GM21576 (cell line): ENCODE results near the gene TNFAIP1.
"Not testable (repeated sequence)": the region's sequence is repeated elsewhere in the genome, so short reads cannot be mapped to it uniquely, and the experiment has no call there.

Experiments
- ATAC-seq: cut with Tn5 transposase; IDR thresholded peaks from one replicate; pipeline ENCODE4 v1.9.1; 2021; ENCODE audit warnings: mild to moderate bottlenecking, moderate library complexity; ENCODE audit not compliant: unreplicated experiment

The TNFAIP1 gene

GRCh38 chr17:28335201-28335958 is at the start of gene TNFAIP1, which contains the start of gene IFT20:
TSS of gene TNFAIP1 (plus strand) at chr17:28335761. CDS start at chr17:28339522, 3,761 bp downstream.
TSS of gene IFT20 (minus strand) at chr17:28335472. CDS start at chr17:28331985, 3,487 bp downstream.
- peak; percentile 95 for ATAC-seq

GRCh38 chr17:28285965-28286364 is 49.6 kb upstream of the TNFAIP1 start:
- no peak for ATAC-seq

GRCh38 chr17:28290703-28291102 is 44.9 kb upstream of the TNFAIP1 start:
- no peak for ATAC-seq

- ATAC-seq: no peak
Measured at GRCh38 chr17:28291780-28292330, 43.7 kb upstream of the TNFAIP1 start.

GRCh38 chr17:28292878-28293277 is 42.7 kb upstream of the TNFAIP1 start:
- not testable (repeated sequence) for ATAC-seq

- ATAC-seq: no peak
Measured at GRCh38 chr17:28293994-28294393, 41.6 kb upstream of the TNFAIP1 start.

GRCh38 chr17:28295677-28296578 is 39.6 kb upstream of the TNFAIP1 start:
- no peak for ATAC-seq

GRCh38 chr17:28298449-28298848 is 37.1 kb upstream of the TNFAIP1 start:
- ATAC-seq: no peak

GRCh38 chr17:28306954-28307401 is 28.6 kb upstream of the TNFAIP1 start:
- no peak for ATAC-seq

GRCh38 chr17:28313841-28314240 is 21.7 kb upstream of the TNFAIP1 start:
- ATAC-seq: no peak

GRCh38 chr17:28315846-28316705 is 19.5 kb upstream of the TNFAIP1 start:
- no peak for ATAC-seq

GRCh38 chr17:28317099-28317965 is 18.2 kb upstream of the TNFAIP1 start:
- no peak for ATAC-seq

GRCh38 chr17:28317966-28318758 is 17.4 kb upstream of the TNFAIP1 start:
- no peak for ATAC-seq

GRCh38 chr17:28318759-28319597 is 16.6 kb upstream of the TNFAIP1 start, which contains the start of gene TMEM97:
TSS of gene TMEM97 (plus strand) at chr17:28319200. CDS start at chr17:28319240, 40 bp downstream.
- ATAC-seq: peak; percentile 87

- no peak for ATAC-seq
Measured at GRCh38 chr17:28319598-28319935, 16.0 kb upstream of the TNFAIP1 start.

- no peak for ATAC-seq
Measured at GRCh38 chr17:28320215-28321061, 15.1 kb upstream of the TNFAIP1 start.

GRCh38 chr17:28324267-28324745 is 11.3 kb upstream of the TNFAIP1 start:
- ATAC-seq: no peak
